T1000 (cell line): Measurements from ENCODE around the gene KCNA1.

ENCODE experiments used
- DNase-seq: peaks from one replicate; lab custom pipeline; 2025; ENCODE audit warnings: mixed read lengths; lab: John Stamatoyannopoulos, UW

The KCNA1 gene

GRCh38 chr12:4911316-4911994 lies 1.8 kb downstream of the KCNA1 start:
- DNase-seq: no peak

GRCh38 chr12:4914720-4915119 lies 5.0 kb downstream of the KCNA1 start:
- no peak for DNase-seq

GRCh38 chr12:4915752-4916151 lies 6.0 kb downstream of the KCNA1 start:
- DNase-seq: no peak

- DNase-seq: no peak
These were observed 9.4 kb downstream of the KCNA1 start for GRCh38 chr12:4918950-4919660.

GRCh38 chr12:4932576-4932975 lies 22.9 kb downstream of the KCNA1 start:
- no peak for DNase-seq

- DNase-seq: no peak
These were observed 23.7 kb downstream of the KCNA1 start for GRCh38 chr12:4933411-4933810.

- no peak for DNase-seq
These were observed 24.8 kb downstream of the KCNA1 start for GRCh38 chr12:4934407-4935035.

- DNase-seq: no peak
These were observed 29.2 kb downstream of the KCNA1 start for GRCh38 chr12:4938900-4939299.

GRCh38 chr12:4939418-4940023 lies 29.8 kb downstream of the KCNA1 start:
- DNase-seq: no peak

- DNase-seq: no peak
These were observed 33.6 kb downstream of the KCNA1 start for GRCh38 chr12:4943067-4943937.

GRCh38 chr12:4943938-4944284 lies 34.2 kb downstream of the KCNA1 start:
- DNase-seq: no peak

GRCh38 chr12:4947253-4947652 lies 37.5 kb downstream of the KCNA1 start:
- DNase-seq: no peak

GRCh38 chr12:4951083-4951482 lies 41.4 kb downstream of the KCNA1 start:
- DNase-seq: no peak

- no peak for DNase-seq
These were observed 41.9 kb downstream of the KCNA1 start for GRCh38 chr12:4951601-4952000.

GRCh38 chr12:4954621-4955354 lies 45.1 kb downstream of the KCNA1 start:
- DNase-seq: no peak

- no peak for DNase-seq
These were observed 46.3 kb downstream of the KCNA1 start for GRCh38 chr12:4956054-4956453.

- no peak for DNase-seq
These were observed 47.3 kb downstream of the KCNA1 start for GRCh38 chr12:4956968-4957367.

- DNase-seq: no peak
These were observed 48.1 kb downstream of the KCNA1 start for GRCh38 chr12:4957761-4958160.

- no peak for DNase-seq
These were observed 49.1 kb downstream of the KCNA1 start for GRCh38 chr12:4958697-4959375.

- DNase-seq: no peak
These were observed 49.7 kb downstream of the KCNA1 start for GRCh38 chr12:4959381-4959780.

- DNase-seq: no peak
These were observed 50.3 kb downstream of the KCNA1 start for GRCh38 chr12:4960030-4960429.
